Measurements from ENCODE around the gene SPATA22.
"Not testable (repeated sequence)": the region's sequence is repeated elsewhere in the genome, so short reads cannot be mapped to it uniquely, and the experiment has no call there.

The SPATA22 gene

GRCh38 chr17:3472137-3472536, 518 bp upstream of the SPATA22 start:
- DNase-seq, result no peak

DNA sequence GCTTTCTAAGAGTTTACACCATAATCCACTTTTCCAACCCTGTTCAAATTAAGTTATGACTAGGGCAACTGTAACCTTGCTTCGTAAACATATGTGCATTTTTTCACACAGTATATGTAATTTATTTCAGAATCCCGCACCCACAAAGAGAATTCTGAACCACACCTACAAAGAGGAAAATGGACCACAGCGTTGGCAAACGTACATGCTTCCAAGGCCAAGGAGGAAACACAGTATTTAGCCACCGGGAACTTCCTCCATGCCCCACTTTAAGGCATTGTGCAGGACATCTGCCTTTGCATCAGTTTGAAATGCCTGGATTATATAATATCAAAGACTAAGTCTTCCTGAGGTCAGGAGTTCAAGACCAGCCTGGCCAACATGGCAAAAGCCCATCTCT, 2.1 kb downstream of the SPATA22 start:
- DNase-seq, result no peak

GRCh38 chr17:3466355-3466754, 5.3 kb downstream of the SPATA22 start:
- peak; percentile 93 for DNase-seq

DNA sequence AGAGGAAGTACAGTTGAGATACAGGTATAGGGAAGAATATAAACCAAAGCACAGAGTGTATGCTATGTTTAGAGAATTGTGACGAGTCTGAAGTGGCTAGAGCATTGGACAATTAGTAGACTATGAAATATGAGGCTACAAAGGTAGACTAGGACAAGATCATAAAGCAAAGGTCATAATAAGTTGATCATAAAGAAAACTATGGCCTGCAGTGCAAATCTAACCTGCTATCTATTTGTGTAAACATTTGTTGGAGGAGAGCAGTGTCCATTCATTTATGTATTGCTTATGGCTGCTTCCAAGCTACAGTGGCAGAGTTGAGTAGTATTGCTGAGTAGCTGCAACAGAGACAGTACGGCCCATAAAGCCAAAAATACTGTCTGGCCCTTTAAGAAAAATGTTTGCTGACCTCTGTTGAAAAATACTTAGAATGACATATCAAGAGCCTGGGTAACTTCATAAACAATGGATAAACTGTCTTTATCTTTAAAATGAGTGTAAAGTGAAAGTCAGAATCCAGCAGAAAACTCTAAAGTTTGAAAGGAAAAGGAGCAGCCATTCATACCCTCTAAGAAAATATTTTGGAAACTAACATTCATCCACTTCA, 23.5 kb downstream of the SPATA22 start:
- no peak for DNase-seq

GRCh38 chr17:3447625-3448024, 24.0 kb downstream of the SPATA22 start:
- peak; percentile 42 for DNase-seq

- no peak for DNase-seq
These were observed 31.2 kb downstream of the SPATA22 start for GRCh38 chr17:3440451-3440850.

- DNase-seq, result no peak
These were observed 33.3 kb downstream of the SPATA22 start for GRCh38 chr17:3438368-3438767.

- DNase-seq, result no peak
These were observed 37.9 kb downstream of the SPATA22 start, which contains the start of gene OR1E2 for GRCh38 chr17:3433741-3434140. Gene OR1E2, minus strand, starts transcription at chr17:3433841. Its CDS starts 0 bp downstream, at chr17:3433841.

GRCh38 chr17:3433215-3433614, 38.4 kb downstream of the SPATA22 start:
- DNase-seq, result not testable (repeated sequence)

GRCh38 chr17:3418222-3418621, 53.4 kb downstream of the SPATA22 start:
- DNase-seq, result no peak

GRCh38 chr17:3415610-3416009, 56.0 kb downstream of the SPATA22 start:
- DNase-seq, result no peak

DNA sequence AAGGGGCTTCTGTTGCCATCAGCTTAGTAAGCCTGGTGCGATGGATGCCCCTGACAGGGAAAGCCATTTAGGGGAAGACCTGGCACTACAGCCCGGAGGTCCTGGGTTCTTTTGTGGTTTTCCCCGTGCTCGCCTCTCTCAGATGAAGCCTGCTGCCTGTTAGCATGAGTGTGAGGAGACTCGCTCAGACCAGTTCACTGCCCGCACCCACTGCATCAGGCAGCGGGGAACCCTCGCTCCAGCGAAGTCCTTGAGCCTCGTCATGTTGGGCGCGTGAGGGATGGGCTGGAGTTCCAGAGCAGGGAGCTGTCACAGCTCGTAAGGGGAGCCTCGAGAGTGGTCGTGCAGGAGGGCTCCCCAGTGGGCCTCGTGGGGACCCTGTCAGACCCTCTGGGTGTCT, 59.4 kb downstream of the SPATA22 start:
- DNase-seq, result not testable (repeated sequence)

DNA sequence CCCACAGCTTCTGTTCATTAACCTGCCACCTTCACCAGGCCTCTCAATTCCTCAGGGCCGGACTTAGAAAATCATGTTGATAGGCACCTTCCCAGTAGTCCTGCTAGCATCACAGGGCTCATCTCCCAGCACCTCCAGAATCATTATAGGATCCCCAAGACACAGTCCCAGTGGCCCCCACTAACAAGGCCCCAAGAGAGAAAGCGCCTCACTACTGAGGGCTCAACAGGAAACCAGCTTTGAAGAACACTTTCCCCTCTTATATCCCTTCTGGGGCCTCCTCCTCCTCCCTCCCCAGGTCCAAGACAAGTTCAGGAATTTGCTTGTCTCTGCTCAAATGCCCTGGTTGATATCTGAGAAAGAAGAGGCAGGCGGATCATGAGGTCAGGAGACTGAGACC, 60.5 kb downstream of the SPATA22 start, which contains the start of gene OR3A3:
TSS of gene OR3A3 (plus strand) at position 301 of the 400 bp plus-strand sequence.
- no peak for DNase-seq

DNA sequence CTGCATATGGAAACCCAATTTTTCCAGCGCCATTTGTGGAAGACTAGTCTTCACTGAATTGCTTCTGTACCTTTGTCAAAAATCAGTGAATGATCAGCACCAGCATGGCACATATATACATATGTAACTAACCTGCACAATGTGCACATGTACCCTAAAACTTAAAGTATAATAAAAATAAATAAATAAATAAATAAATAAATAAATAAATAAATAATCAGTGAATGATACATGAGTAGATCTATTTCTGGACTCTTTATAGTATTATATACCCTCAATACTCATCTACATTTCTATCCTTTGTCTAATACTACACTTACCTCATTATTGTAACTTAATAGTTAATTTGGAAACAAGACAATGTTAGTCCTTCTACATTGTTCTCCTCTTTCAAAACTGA, 67.8 kb downstream of the SPATA22 start:
- DNase-seq, result not testable (repeated sequence)

DNA sequence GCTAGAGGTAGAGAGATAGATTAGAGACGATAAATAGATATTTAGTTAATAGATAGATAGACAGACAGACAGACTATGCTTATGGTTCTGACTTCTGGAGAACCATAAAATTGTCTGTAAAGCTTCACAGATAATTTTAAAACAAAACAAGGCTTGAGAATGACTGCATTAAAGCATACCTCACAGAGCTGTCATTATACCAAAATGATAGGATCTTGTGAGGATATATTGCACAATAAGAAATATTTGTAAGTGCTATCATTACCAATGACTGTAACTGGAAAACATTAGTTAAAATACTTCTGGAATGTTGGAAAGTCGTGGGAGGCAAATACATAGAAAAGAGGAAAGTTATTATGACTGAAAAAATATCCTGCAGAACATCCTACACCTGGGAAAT, 69.8 kb downstream of the SPATA22 start:
- DNase-seq, result no peak

DNA sequence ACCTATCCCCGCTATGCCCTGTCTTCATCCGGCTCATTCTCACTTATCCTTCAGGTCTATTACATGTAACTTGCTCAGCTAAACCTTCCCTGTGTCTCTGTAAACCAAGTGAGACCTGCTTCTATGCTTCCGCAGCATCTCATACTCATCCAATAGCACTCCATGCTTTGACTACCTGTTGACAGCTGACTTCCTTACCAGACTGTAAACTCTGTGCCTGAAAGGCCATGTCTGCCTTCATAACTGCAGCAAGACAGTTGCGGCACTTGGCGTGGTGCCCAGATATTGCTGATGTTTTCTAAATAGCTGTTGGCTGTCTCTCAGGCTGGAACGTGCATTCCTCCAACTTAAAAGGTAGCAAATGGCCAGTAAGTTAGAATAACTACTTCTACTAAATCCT, 71.6 kb downstream of the SPATA22 start:
- DNase-seq, result no peak

- DNase-seq, result no peak
These were observed 73.3 kb downstream of the SPATA22 start, which contains the start of gene OR1E1 for GRCh38 chr17:3398310-3398709. Gene OR1E1, minus strand, starts transcription at chr17:3398410. Its CDS starts 0 bp downstream, at chr17:3398410.

GRCh38 chr17:3397801-3398200, 73.8 kb downstream of the SPATA22 start:
- DNase-seq, result not testable (repeated sequence)
